Breast epithelium (tissue), 4 donors: ENCODE results near the gene CR2. TPM values are rescaled to one million over a fixed set of nuclear protein-coding genes. Genes with fewer than 3 reads are reported as not detected.

Source experiments
- DNase-seq, 2 donors: peaks; one replicate each; pipeline ENCODE4 v3.0.0-alpha.2; 2019; ENCODE audit warnings: low spot score in 2 of 2
- H3K27ac ChIP-seq, 2 donors: fragments of 200-600 bp; sonication (generic) in 1 of 2; one replicate each; pipeline ENCODE4 v1.5.1; 2016 to 2019; ENCODE audit warnings: mild to moderate bottlenecking in 1 of 2
- H3K27me3 ChIP-seq, 2 donors: fragments of 200-600 bp; sonication (generic) in 1 of 2; one replicate each; pipeline versions ENCODE4 v1.5.1 to v1.6.0; 2017 to 2019; ENCODE audit warnings: control low read depth in 1 of 2, mild to moderate bottlenecking in 1 of 2
- H3K36me3 ChIP-seq: fragments of 200-600 bp; one replicate; pipeline ENCODE4 v1.5.1; 2019
- H3K4me1 ChIP-seq, 2 donors: fragments of 200-600 bp; sonication (generic); one replicate each; pipeline ENCODE4 v1.5.1; 2016 to 2019; ENCODE audit warnings: control low read depth in 1 of 2
- H3K4me3 ChIP-seq, 3 donors: fragments of 200-600 bp; sonication (generic); 1 replicate in 2 of 3; 2 replicates in 1 of 3; pipeline ENCODE4 v1.5.1; 2016 to 2019; ENCODE audit warnings: mild to moderate bottlenecking in 3 of 3, moderate library complexity in 2 of 3
- H3K9me3 ChIP-seq, 2 donors: fragments of 200-600 bp; sonication (generic) in 1 of 2; one replicate each; pipeline ENCODE4 v1.5.1; 2016 to 2019; ENCODE audit warnings: control low read depth in 1 of 2
- POLR2A ChIP-seq: fragments of 450-650 bp; IDR thresholded peaks from one replicate; pipeline ENCODE4 v1.6.1; 2016; ENCODE audit warnings: antibody characterized with exemption, mild to moderate bottlenecking, moderate library complexity
- POLR2AphosphoS5 ChIP-seq, 3 donors: sonication (generic); formaldehyde crosslinking; IDR thresholded peaks; one replicate each; pipeline ENCODE4 v1.6.1; 2017; ENCODE audit warnings: antibody characterized with exemption in 3 of 3
- intact Hi-C: fragments of 100-400 bp; cut with DNase I; formaldehyde crosslinking; loops from one replicate; pipeline ENCODE4 v1.15.1; 2023; ENCODE audit warnings: low total_unique reads
- total RNA-seq, 3 donors: library from RNA; depleted of rRNA; stranded (reverse); fragments of >200 nt; gene quantifications; one replicate each; pipeline ENCODE4 v1.1.0, GENCODE V29; 2016
- TF ChIP-seq, protein P1 (sequence below), 3 donors: fragments of 450-650 bp; IDR thresholded peaks; one replicate each; pipeline ENCODE4 v1.5.1; 2016 to 2017; ENCODE audit warnings: antibody characterized with exemption in 3 of 3, mild to moderate bottlenecking in 3 of 3, moderate library complexity in 3 of 3

CR2 gene
- total RNA-seq, 3 donors from 2014 or later, result under 0.01 to 0.29 TPM; not detected in 1

DNA sequence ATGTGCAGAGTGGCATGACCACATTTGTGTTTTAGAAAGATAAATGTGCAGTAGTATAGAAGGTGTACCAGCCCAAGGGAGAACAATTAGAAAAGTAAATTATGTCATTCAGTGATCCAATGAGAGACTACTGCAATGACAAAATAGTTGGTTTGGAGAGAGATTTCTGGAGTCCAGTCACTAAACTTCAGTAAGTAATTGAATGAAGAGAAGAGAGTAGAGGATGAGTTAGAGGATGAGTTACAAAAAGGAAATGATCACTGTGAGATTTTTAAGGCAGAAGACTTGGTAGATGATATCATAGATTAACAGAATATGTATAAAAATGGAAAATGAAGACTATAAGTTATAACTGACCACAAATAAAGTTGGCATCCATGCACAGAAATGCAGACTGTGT lies 8.4 kb downstream of the CR2 start:
- no peaks in the 10 kb centered on the region for H3K36me3 ChIP-seq
- TF ChIP-seq, protein P1, sequence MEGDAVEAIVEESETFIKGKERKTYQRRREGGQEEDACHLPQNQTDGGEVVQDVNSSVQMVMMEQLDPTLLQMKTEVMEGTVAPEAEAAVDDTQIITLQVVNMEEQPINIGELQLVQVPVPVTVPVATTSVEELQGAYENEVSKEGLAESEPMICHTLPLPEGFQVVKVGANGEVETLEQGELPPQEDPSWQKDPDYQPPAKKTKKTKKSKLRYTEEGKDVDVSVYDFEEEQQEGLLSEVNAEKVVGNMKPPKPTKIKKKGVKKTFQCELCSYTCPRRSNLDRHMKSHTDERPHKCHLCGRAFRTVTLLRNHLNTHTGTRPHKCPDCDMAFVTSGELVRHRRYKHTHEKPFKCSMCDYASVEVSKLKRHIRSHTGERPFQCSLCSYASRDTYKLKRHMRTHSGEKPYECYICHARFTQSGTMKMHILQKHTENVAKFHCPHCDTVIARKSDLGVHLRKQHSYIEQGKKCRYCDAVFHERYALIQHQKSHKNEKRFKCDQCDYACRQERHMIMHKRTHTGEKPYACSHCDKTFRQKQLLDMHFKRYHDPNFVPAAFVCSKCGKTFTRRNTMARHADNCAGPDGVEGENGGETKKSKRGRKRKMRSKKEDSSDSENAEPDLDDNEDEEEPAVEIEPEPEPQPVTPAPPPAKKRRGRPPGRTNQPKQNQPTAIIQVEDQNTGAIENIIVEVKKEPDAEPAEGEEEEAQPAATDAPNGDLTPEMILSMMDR (IDR thresholded peaks at IDR 0.05), result no peak
- no peak for TF ChIP-seq POLR2AphosphoS5 (IDR thresholded peaks at IDR 0.05)
- TF ChIP-seq POLR2A, result no peak
- no peaks in the 10 kb centered on the region for H3K4me1 ChIP-seq
- no peak overlapping the region for H3K27ac ChIP-seq
- H3K4me3 ChIP-seq, result no peak overlapping the region
- H3K27me3 ChIP-seq, result no peaks in the 10 kb centered on the region
- intact Hi-C loops, result no loop called here
- no peak for DNase-seq
- H3K9me3 ChIP-seq, result no peaks in the 10 kb centered on the region

- H3K36me3 ChIP-seq, result no peaks in the 10 kb centered on the region
- no peak overlapping the region for H3K27ac ChIP-seq
- no peak for DNase-seq
- TF ChIP-seq POLR2A (no peak), POLR2AphosphoS5 (IDR thresholded peaks at IDR 0.05) (no peak)
- TF ChIP-seq, protein P1 (IDR thresholded peaks at IDR 0.05), result no peak
- H3K27me3 ChIP-seq, result no peaks in the 10 kb centered on the region
- no peaks in the 10 kb centered on the region for H3K9me3 ChIP-seq
- intact Hi-C loops, result no loop called here
- no peak overlapping the region for H3K4me3 ChIP-seq
- no peaks in the 10 kb centered on the region for H3K4me1 ChIP-seq
Measured at GRCh38 chr1:207463021-207463420, 8.9 kb downstream of the CR2 start.

DNA sequence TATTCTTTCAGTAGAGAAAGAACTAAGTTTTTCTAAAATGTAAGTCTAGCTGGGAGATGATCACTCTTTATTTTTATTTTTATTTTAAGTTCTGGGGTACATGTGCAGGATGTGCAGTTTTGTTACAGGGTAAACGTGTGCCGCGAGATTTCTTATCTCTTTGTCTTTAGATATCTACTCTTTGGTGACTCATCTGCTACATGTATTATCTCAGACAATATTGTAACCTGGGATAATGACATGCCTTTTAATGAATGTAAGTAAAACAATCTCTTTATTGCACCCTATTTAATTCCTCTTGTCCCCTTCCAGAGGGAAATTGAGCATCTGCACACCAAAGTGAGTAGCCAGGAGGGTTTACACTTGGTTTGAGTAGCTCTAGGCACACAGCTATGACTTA lies 9.4 kb downstream of the CR2 start:
- no peak overlapping the region for H3K27ac ChIP-seq
- H3K27me3 ChIP-seq, result no peaks in the 10 kb centered on the region
- TF ChIP-seq POLR2A (no peak), POLR2AphosphoS5 (IDR thresholded peaks at IDR 0.05) (no peak)
- TF ChIP-seq, protein P1 (IDR thresholded peaks at IDR 0.05), result no peak
- no peaks in the 10 kb centered on the region for H3K4me1 ChIP-seq
- DNase-seq, result no peak
- no peaks in the 10 kb centered on the region for H3K9me3 ChIP-seq
- no peaks in the 10 kb centered on the region for H3K36me3 ChIP-seq
- intact Hi-C loops, result no loop called here
- no peak overlapping the region for H3K4me3 ChIP-seq

GRCh38 chr1:207470927-207471326 lies 16.8 kb downstream of the CR2 start:
- TF ChIP-seq, protein P1 (IDR thresholded peaks at IDR 0.05), result no peak
- TF ChIP-seq POLR2A (no peak), POLR2AphosphoS5 (IDR thresholded peaks at IDR 0.05) (no peak)
- no peak overlapping the region for H3K27ac ChIP-seq

DNA sequence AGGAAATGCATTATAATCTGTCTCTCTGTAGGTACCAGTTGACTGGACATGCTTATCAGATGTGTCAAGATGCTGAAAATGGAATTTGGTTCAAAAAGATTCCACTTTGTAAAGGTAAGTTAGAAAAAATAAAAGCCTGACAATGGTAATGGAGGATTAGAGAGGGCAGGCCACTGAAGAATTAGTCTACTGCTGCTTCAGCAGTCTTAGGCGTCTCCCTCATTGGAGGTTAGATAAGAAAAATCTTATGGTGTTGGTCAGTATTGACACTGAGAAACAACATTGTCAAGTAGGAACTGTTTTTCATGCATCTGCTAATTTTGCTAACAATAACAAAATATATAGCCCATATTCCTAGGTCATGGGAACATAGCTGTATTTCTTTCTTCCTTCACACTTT lies 20.1 kb downstream of the CR2 start:
- Histone ChIP-seq H3K9me3 (no peaks in the 10 kb centered on the region), H3K27me3 (no peaks in the 10 kb centered on the region), H3K4me3 (no peak overlapping the region), H3K27ac (no peak overlapping the region), H3K36me3 (no peaks in the 10 kb centered on the region), H3K4me1 (no peaks in the 10 kb centered on the region)
- intact Hi-C loops, result no loop called here
- no peak for TF ChIP-seq POLR2A
- no peak for DNase-seq

More at GRCh38 chr1:207470927-207471326, 16.8 kb downstream of the CR2 start:
- Histone ChIP-seq H3K4me3 (no peak overlapping the region), H3K27me3 (no peaks in the 10 kb centered on the region), H3K36me3 (no peaks in the 10 kb centered on the region), H3K9me3 (no peaks in the 10 kb centered on the region), H3K4me1 (no peaks in the 10 kb centered on the region)
- intact Hi-C loops, result no loop called here
- DNase-seq, result no peak

GRCh38 chr1:207486198-207486597 lies 32.1 kb downstream of the CR2 start:
- Histone ChIP-seq H3K27me3 (no peaks in the 10 kb centered on the region), H3K4me3 (no peak overlapping the region), H3K9me3 (no peaks in the 10 kb centered on the region), H3K4me1 (no peaks in the 10 kb centered on the region), H3K36me3 (no peaks in the 10 kb centered on the region), H3K27ac (no peak overlapping the region)
- no peak for DNase-seq
- TF ChIP-seq POLR2AphosphoS5 (IDR thresholded peaks at IDR 0.05) (no peak), POLR2A (no peak)
- TF ChIP-seq, protein P1 (IDR thresholded peaks at IDR 0.05), result no peak
- intact Hi-C loops, result no loop called here
